ENCODE data around the gene INTU. TPM values are rescaled to one million over a fixed set of nuclear protein-coding genes. Genes with fewer than 3 reads are reported as not detected.
"Not testable (repeated sequence)": the region's sequence is repeated elsewhere in the genome, so short reads cannot be mapped to it uniquely, and the experiment has no call there.

The INTU gene
- total RNA-seq, 1 donor from 2014 or later, result 3.9 TPM

DNA sequence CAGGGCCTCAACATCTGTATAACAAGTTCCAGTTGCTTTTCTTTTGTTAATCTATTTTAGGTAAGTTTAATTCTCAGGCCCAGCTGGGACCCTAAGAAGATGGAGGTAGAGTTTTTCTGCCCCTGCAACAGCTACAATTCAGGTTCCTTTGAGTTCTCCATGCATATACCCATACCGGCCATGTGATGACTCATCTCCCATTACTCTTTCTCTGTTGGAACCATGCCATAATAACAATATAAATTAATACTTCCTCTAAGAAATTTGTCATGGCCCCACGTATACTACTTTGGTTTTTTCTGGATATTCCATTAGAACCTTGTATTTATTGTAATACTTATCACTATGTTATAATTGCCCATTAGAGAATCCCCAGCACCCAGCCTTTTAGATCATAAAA, 1.3 kb upstream of the INTU start:
- DNase-seq (ENCODE audit: low read depth), result peak; percentile 80

DNA sequence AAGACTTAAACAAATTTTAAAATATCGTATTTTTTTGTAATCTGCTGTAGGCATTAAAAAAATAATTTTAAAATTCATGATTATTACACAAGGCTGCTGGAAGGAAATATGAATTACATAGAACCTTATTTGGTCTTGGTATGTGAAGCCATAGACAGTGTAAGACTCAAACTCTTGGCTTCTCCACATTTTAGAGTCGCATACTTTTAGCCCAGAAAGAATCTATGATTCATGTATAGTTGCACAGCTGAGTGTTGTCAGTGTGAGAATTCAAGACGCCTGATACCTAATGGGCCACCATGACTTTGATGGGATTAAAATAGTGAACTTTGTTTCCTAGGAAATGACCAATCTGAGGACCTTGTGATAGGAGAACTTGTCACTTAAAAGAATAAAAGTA, 1.4 kb downstream of the INTU start:
- DNase-seq (ENCODE audit: low read depth) (peak; percentile 26), FAIRE-seq (no peak)
- Histone ChIP-seq H3K27me3 (ENCODE audit: control insufficient read depth, insufficient read depth, low read length) (no peaks in the 10 kb centered on the region), H3K4me3 (ENCODE audit: low read depth, low read length) (no peak overlapping the region), H3K36me3 (ENCODE audit: control insufficient read depth, insufficient read depth, low read length) (no peaks in the 10 kb centered on the region)
- TF ChIP-seq, protein P1, sequence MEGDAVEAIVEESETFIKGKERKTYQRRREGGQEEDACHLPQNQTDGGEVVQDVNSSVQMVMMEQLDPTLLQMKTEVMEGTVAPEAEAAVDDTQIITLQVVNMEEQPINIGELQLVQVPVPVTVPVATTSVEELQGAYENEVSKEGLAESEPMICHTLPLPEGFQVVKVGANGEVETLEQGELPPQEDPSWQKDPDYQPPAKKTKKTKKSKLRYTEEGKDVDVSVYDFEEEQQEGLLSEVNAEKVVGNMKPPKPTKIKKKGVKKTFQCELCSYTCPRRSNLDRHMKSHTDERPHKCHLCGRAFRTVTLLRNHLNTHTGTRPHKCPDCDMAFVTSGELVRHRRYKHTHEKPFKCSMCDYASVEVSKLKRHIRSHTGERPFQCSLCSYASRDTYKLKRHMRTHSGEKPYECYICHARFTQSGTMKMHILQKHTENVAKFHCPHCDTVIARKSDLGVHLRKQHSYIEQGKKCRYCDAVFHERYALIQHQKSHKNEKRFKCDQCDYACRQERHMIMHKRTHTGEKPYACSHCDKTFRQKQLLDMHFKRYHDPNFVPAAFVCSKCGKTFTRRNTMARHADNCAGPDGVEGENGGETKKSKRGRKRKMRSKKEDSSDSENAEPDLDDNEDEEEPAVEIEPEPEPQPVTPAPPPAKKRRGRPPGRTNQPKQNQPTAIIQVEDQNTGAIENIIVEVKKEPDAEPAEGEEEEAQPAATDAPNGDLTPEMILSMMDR (IDR thresholded peaks at IDR 0.05; ENCODE audit: insufficient read depth, low read length, severe bottlenecking), result no peak

More for the DNA sequence above, 1.3 kb upstream of the INTU start:
- no peak for FAIRE-seq
- no peak overlapping the region for H3K4me3 ChIP-seq (ENCODE audit: low read depth, low read length)
- H3K36me3 ChIP-seq (ENCODE audit: control insufficient read depth, insufficient read depth, low read length), result no peaks in the 10 kb centered on the region
- TF ChIP-seq, protein P1 (IDR thresholded peaks at IDR 0.05; ENCODE audit: insufficient read depth, low read length, severe bottlenecking), result no peak
- H3K27me3 ChIP-seq (ENCODE audit: control insufficient read depth, insufficient read depth, low read length), result no peaks in the 10 kb centered on the region

DNA sequence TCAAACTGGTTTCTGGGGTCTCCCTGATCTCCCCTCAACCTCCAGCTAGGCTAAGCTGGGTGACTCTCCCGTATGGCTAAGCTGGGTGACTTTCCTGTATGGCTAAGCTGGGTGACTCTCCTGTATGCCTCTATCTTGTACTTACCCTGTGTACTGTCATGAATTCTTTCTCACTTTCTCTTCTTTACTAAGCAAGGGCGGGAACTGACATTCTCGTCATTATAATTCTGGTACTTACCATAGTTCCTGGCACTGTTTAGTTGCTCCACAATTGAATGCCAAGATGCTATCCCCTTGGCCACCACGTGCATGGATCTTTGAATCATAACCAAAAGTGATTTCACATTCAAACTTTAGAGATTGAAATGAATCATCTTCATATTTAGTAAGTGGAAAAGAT, 8.8 kb downstream of the INTU start:
- no peaks in the 10 kb centered on the region for H3K27me3 ChIP-seq (ENCODE audit: control insufficient read depth, insufficient read depth, low read length)
- DNase-seq (ENCODE audit: low read depth), result no peak
- no peak for FAIRE-seq
- peaks cover 2% of the 10 kb centered on the region for H3K36me3 ChIP-seq (ENCODE audit: control insufficient read depth, insufficient read depth, low read length)
- TF ChIP-seq, protein P1 (IDR thresholded peaks at IDR 0.05; ENCODE audit: insufficient read depth, low read length, severe bottlenecking), result no peak
- H3K4me3 ChIP-seq (ENCODE audit: low read depth, low read length), result no peak overlapping the region

DNA sequence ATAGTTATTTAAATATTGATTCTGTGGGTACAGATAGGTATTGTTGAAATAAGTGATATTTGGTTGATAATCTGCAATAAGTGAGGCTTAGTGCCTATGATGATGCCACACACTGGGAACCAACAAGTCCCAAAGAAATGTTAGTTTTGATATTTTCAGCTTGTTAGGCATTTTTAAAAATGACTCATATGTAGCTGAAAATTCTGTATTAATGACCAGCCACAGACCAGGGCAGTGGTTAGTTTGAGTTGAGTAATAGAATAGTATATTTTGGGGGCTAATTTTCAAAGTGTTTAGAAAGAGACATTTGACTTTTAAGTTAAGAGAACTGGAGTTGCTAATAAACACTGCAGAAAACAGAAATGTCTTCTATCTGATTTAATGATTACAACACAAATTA, 9.4 kb downstream of the INTU start:
- no peaks in the 10 kb centered on the region for H3K27me3 ChIP-seq (ENCODE audit: control insufficient read depth, insufficient read depth, low read length)
- DNase-seq (ENCODE audit: low read depth) (no peak), FAIRE-seq (no peak)
- TF ChIP-seq, protein P1 (IDR thresholded peaks at IDR 0.05; ENCODE audit: insufficient read depth, low read length, severe bottlenecking), result no peak
- H3K4me3 ChIP-seq (ENCODE audit: low read depth, low read length), result no peak overlapping the region
- H3K36me3 ChIP-seq (ENCODE audit: control insufficient read depth, insufficient read depth, low read length), result peaks cover 2% of the 10 kb centered on the region

DNA sequence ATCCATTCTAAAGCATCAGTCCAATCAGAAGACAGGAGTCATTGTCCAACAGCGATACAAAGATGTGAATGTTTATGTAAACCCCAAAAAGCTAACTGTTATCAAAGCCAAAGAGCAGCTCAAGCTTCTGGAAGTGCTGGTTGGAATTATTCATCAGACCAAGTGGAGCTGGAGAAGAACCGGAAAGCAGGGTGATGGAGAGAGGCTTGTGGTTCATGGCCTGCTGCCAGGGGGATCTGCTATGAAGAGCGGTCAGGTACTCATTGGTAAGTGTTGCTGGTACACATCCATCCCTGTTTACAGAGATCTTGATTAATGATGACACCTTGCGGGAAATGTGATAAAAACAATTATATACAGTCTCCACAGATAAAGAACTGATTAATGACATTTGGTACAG, 11.0 kb downstream of the INTU start:
- no peaks in the 10 kb centered on the region for H3K27me3 ChIP-seq (ENCODE audit: control insufficient read depth, insufficient read depth, low read length)
- TF ChIP-seq, protein P1 (IDR thresholded peaks at IDR 0.05; ENCODE audit: insufficient read depth, low read length, severe bottlenecking), result no peak
- DNase-seq (ENCODE audit: low read depth), result no peak
- H3K4me3 ChIP-seq (ENCODE audit: low read depth, low read length), result no peak overlapping the region
- FAIRE-seq, result no peak
- H3K36me3 ChIP-seq (ENCODE audit: control insufficient read depth, insufficient read depth, low read length), result peaks cover 3% of the 10 kb centered on the region

DNA sequence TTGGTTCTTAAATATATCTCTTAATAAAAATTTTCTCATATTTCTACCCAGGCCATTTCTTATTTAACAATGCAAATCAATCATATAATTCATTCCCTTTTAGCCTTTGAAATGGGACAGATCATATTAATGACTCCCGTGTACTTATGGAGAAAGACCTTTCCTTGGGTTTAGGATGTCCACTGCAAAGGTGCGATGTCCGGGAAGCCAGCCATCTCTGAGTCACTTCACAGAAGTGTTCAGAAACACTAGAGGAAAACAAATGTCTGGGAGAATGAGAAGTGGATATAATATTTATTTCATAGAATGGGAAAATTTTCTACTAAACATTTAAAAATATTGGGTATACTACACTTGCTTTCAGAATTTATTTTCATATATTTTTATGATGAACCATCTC, 15.3 kb downstream of the INTU start:
- DNase-seq (ENCODE audit: low read depth), result no peak
- Histone ChIP-seq H3K27me3 (ENCODE audit: control insufficient read depth, insufficient read depth, low read length) (no peaks in the 10 kb centered on the region), H3K36me3 (ENCODE audit: control insufficient read depth, insufficient read depth, low read length) (peaks cover 3% of the 10 kb centered on the region), H3K4me3 (ENCODE audit: low read depth, low read length) (no peak overlapping the region)
- TF ChIP-seq, protein P1 (IDR thresholded peaks at IDR 0.05; ENCODE audit: insufficient read depth, low read length, severe bottlenecking), result no peak
- FAIRE-seq, result no peak

DNA sequence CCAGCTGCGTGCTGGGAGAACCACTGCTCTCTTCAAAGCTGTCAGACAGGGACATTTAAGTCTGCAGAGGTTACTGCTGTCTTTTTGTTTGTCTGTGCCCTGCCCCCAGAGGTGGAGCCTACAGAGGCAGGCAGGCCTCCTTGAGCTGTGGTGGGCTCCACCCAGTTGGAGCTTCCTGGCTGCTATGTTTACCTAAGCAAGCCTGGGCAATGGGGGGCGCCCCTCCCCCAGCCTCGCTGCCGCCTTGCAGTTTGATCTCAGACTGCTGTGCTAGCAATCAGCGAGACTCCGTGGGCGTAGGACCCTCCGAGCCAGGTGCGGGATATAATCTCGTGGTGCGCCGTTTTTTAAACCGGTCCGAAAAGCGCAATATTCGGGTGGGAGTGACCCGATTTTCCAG, 22.8 kb downstream of the INTU start:
- H3K27me3 ChIP-seq (ENCODE audit: control insufficient read depth, insufficient read depth, low read length); FAIRE-seq; DNase-seq (ENCODE audit: low read depth); H3K4me3 ChIP-seq (ENCODE audit: low read depth, low read length); H3K36me3 ChIP-seq (ENCODE audit: control insufficient read depth, insufficient read depth, low read length): not testable (repeated sequence)

All from bronchial epithelial cell (primary cell).